GM10266 (cell line): ENCODE data around the gene PHF8.

Experiments used
- DNase-seq: peaks from one replicate; pipeline ENCODE4 v3.0.0; 2012; ENCODE audit errors: extremely low spot score
- TF ChIP-seq, protein P1 (sequence below): IDR thresholded peaks from 2 replicates; pipeline ENCODE4 v1.5.1; 2012; ENCODE audit warnings: mild to moderate bottlenecking, low read depth; ENCODE audit not compliant: control insufficient read depth, insufficient read depth; ENCODE audit errors: missing control alignments

Gene PHF8

DNA sequence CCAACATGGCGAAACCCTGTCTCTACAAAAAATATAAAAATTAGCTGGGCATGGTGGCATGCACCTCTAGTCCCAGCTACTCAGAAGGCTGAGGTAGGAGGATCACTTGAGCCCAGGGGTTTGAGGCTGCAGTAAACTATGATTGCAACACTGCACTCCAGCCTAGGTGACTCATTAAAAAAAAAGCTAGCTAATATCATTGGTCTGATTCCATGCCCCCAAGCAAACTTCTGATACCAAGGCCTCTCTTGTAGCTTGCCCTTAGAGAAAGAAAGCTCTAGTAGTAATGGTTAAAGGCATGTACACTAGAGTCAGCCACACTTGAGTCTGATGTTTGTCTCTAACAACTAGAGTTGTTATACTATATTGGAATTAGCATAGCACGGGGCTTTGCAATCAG lies 32.6 kb upstream of the PHF8 start:
- TF ChIP-seq, protein P1, sequence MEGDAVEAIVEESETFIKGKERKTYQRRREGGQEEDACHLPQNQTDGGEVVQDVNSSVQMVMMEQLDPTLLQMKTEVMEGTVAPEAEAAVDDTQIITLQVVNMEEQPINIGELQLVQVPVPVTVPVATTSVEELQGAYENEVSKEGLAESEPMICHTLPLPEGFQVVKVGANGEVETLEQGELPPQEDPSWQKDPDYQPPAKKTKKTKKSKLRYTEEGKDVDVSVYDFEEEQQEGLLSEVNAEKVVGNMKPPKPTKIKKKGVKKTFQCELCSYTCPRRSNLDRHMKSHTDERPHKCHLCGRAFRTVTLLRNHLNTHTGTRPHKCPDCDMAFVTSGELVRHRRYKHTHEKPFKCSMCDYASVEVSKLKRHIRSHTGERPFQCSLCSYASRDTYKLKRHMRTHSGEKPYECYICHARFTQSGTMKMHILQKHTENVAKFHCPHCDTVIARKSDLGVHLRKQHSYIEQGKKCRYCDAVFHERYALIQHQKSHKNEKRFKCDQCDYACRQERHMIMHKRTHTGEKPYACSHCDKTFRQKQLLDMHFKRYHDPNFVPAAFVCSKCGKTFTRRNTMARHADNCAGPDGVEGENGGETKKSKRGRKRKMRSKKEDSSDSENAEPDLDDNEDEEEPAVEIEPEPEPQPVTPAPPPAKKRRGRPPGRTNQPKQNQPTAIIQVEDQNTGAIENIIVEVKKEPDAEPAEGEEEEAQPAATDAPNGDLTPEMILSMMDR = no peak
- DNase-seq = no peak

DNA sequence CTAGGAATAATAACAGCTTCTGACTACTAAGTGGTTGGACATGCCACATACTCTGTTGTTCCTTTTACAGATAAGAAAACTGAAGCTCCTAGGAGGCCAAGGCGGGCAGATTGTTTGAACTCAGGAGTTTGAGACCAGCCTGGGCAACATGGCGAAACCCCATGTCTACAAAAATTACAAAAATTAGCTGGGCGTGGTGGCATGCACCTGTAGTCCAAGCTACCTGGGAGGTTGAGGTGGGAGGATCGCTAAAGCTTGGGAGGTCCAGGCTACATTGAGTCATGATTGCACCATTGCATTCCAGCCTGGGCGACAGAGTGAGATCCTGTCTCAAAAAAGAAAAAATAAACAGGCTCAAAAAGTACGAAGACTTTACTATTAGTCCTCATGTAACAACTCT lies 30.6 kb upstream of the PHF8 start:
- no peak for DNase-seq
- TF ChIP-seq, protein P1 = no peak

DNA sequence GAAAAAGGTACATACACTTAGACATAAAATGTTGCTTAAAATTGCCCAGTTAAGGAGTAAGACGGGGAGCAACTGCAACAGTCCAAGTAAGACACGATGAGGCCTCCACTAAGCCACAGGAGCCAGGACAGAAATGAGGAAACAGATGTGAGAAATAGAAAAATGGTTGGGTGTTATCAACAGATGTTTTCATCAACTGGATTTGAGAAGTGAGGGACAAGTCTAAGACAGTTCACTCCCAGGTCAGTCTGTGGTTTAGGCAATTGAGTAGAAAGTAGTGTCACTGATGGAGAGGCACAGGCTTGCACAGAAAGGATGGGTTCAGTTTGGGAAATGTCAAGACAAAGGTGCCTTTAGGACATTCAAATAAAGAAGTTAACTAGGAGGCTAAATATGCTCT lies 23.5 kb upstream of the PHF8 start:
- TF ChIP-seq, protein P1 = no peak
- no peak for DNase-seq

DNA sequence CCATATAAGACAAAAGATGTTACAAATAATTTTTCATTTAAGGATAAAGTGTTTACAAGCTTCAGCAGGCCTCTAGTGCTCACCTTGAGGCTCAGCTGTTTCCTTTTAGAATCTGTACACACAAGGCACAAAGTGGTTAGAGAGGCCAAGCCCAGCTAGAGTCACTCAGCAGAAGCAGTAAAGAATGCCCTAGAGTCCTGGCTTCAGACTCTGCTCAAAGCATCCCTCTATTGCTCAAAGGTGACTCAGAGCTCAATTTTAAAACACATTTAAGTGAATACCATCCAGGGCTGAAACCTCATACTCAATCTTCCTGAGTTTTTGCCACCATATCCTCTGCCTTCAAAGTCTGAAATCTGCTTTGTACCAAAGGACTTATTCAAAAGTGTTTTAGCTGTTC lies 22.6 kb upstream of the PHF8 start:
- no peak for DNase-seq
- TF ChIP-seq, protein P1 = no peak

DNA sequence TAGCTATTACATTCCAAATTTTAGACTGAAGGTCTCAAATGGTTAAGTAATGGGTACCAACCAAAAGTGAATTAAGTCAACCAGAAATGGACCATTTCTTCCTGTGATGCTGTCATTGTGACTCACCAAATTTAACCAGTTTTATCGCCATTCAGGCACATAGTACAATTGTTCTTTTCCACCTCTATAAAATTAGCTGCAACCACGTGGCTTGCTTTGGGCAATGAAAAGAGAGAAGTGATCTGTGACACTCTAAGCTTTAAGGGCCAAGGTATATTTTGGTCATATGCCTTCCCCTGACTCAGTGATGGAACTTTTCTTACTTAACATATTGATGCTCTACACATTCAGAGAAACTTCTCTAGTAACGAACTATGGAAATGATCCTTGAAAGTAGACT lies 20.3 kb upstream of the PHF8 start:
- DNase-seq = no peak
- TF ChIP-seq, protein P1 = no peak

DNA sequence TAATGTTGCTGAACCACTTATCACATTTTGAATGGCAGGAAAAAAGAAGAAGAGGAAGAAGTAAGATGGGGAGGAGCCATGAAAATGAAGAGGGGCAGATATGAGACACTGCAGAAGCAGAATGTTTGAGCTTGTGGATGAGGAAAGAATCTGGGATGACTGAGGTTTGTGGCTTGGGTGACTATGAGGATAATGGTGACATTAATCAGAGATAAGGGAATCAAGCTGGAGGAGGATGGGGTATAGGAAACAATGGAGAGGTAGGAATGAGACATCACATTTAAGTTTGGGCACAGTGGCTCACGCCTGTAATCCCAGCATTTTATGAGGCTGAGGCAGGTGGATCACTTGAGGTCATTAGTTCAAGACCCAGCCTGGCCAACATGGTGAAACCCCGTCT lies 19.1 kb upstream of the PHF8 start:
- TF ChIP-seq, protein P1 = no peak
- no peak for DNase-seq

DNA sequence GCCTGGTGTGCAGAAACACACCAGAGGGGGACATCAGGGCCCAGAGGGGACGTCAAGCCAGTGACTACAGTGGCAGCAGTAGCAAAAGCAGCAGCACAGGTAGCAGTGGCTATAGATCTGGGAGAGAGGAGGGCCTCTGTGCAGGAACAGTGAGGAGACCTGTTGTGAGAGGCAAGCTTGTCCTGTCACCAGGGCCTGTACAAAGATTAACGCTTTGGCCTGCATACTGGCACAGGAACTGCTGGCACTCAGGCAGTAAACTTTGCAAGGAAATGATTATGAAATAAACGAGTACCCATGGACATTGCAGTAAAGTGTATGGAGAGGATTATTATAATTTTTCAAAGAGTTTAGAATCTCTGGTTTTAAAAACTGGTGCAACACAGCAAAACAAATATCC lies 5.5 kb upstream of the PHF8 start:
- TF ChIP-seq, protein P1 = no peak
- no peak for DNase-seq
